ENCODE measurements around the gene N4BP3.
A peak's percentile ranks its signal among the peaks of the same experiment; 100 is the strongest.

N4BP3 gene

DNA sequence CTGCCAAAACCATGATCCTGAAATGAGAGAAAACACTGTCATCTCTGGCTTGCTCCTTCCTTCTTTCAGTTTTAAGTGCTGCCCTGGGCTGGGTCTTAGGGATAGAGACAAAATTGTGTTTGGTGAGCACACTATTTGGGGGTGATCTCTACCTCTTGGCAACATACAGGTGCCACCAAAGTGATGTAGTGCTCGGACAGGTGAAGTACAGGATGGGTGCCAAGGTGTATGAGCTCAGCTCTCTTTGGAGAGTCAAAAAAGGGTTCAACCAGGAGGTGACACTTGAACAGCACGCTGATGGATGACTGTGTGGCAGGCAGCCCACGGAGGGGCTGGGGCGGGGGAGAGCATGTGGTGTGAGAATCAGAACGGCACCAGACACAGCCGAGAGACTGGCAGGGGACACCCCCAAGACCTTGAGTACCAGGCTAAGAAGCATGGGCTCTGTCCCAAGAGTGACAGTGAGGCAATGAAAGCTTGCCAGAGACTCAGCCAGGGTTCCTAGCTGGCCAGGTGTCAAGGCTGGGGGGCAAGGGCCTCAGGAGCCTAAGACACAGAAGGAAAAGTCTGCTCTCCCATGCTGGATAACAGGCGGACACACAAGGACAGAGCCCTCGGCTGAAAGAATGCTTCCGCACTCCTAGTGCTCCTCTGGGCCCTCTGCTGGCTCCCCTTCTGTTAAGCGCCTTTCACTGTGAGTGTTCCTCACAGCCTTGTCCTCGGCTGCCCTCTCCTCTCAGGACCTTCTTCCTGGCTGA is 37.8 kb downstream of the N4BP3 start:
- H3K4me2 ChIP-seq (ENCODE audit: low read depth, low read length) = no peak overlapping the region

DNA sequence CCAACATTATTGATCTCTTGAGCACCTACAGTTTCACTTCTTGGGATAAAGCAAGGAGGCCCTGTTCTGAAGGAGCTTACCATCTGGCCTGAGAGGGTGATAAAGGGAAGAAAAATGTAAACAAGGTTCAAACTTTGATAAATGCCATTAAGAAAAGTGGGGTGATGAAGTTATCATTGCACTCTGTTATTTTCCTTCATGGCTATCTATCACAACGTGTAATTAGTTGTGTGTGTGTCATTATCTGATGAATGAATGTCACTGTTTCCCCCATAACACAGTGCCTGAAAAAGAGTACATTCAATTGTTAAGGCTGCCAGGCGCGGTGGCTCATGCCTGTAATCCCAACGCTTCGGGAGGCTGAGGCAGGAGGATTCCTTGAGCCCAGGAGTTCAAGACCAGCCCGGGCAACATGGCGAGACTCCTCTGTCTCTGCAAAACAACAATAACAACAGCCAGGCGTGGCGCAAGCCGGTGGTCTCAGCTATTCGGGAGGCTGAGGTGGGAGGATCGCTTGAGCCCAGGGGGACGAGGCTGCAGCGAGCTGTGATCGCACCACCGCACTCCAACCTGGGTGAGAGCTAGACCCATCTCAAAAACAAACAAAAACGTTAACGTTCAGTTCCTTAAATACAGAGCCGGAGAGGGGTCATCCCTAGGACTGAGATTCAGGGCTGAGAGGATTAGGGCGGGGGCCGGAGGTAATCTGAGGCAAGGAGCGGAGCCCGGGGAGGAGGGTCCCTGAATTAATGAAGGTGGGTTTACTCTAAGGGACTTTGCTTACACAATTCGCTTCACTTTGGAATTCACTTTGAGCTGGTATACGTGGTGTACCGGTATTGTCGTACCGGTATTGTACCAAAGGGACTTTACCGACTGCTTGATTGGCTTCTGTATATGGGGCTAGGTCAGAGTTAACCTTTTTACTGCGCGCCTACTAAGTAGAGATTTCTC is 39.4 kb downstream of the N4BP3 start:
- Histone ChIP-seq H3K9me2 (replicated peaks; ENCODE audit: insufficient read depth, low read length) (no peaks in the 10 kb centered on the region), H3K4me1 (ENCODE audit: low read length) (no peaks in the 10 kb centered on the region), H3K4me2 (ENCODE audit: low read depth, low read length) (peak overlapping the region; percentile 79), H3K36me3 (replicated peaks; ENCODE audit: insufficient read depth, low read length) (peaks cover 11% of the 10 kb centered on the region; the same call in 1 of the 2 replicates), H3K27me3 (replicated peaks; ENCODE audit: insufficient read depth, low read length) (no peaks in the 10 kb centered on the region), H3K9ac (ENCODE audit: low read length) (peak overlapping the region; percentile 81), H3K27ac (ENCODE audit: low read length) (peak overlapping the region; percentile 30; the same call in 1 of the 2 replicates), H3K79me2 (ENCODE audit: low read length) (peaks cover 43% of the 10 kb centered on the region), H2AFZ (ENCODE audit: low read length) (peak overlapping the region; percentile 88; the same call in 1 of the 2 replicates), H3K4me3 (ENCODE audit: low read length) (peak overlapping the region; percentile 88), H4K20me1 (ENCODE audit: insufficient read depth, low read length) (no peaks in the 10 kb centered on the region), H3K9me3 (replicated peaks; ENCODE audit: insufficient read depth, low read length) (no peaks in the 10 kb centered on the region), H3F3A (ENCODE audit: insufficient read depth, low read length) (peaks cover 3% of the 10 kb centered on the region; the same call in 1 of the 2 replicates)
- TF ChIP-seq EZH2 (optimal IDR thresholded peaks at IDR 0.05; ENCODE audit: low read depth, low read length) (no peak), EZH2phosphoT487 (IDR thresholded peaks at IDR 0.05; ENCODE audit: low read length) (no peak)
- TF ChIP-seq, protein P1, sequence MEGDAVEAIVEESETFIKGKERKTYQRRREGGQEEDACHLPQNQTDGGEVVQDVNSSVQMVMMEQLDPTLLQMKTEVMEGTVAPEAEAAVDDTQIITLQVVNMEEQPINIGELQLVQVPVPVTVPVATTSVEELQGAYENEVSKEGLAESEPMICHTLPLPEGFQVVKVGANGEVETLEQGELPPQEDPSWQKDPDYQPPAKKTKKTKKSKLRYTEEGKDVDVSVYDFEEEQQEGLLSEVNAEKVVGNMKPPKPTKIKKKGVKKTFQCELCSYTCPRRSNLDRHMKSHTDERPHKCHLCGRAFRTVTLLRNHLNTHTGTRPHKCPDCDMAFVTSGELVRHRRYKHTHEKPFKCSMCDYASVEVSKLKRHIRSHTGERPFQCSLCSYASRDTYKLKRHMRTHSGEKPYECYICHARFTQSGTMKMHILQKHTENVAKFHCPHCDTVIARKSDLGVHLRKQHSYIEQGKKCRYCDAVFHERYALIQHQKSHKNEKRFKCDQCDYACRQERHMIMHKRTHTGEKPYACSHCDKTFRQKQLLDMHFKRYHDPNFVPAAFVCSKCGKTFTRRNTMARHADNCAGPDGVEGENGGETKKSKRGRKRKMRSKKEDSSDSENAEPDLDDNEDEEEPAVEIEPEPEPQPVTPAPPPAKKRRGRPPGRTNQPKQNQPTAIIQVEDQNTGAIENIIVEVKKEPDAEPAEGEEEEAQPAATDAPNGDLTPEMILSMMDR (IDR thresholded peaks at IDR 0.05; ENCODE audit: low read length) = no peak
- DNase-seq = no peak

More for the DNA sequence above, 37.8 kb downstream of the N4BP3 start:
- no peaks in the 10 kb centered on the region for H3K4me1 ChIP-seq (ENCODE audit: low read length)
- H3K9ac ChIP-seq (ENCODE audit: low read length) = no peak overlapping the region
- peaks cover 11% of the 10 kb centered on the region; the same call in 1 of the 2 replicates for H3K36me3 ChIP-seq (replicated peaks; ENCODE audit: insufficient read depth, low read length)
- no peaks in the 10 kb centered on the region for H3K9me2 ChIP-seq (replicated peaks; ENCODE audit: insufficient read depth, low read length)
- peaks cover 43% of the 10 kb centered on the region for H3K79me2 ChIP-seq (ENCODE audit: low read length)
- no peak overlapping the region for H2AFZ ChIP-seq (ENCODE audit: low read length)
- H3K9me3 ChIP-seq (replicated peaks; ENCODE audit: insufficient read depth, low read length) = no peaks in the 10 kb centered on the region
- peaks cover 4% of the 10 kb centered on the region; the same call in 1 of the 2 replicates for H4K20me1 ChIP-seq (ENCODE audit: insufficient read depth, low read length)
- no peak for TF ChIP-seq EZH2 (optimal IDR thresholded peaks at IDR 0.05; ENCODE audit: low read depth, low read length)
- no peak for TF ChIP-seq EZH2phosphoT487 (IDR thresholded peaks at IDR 0.05; ENCODE audit: low read length)
- TF ChIP-seq, protein P1 (IDR thresholded peaks at IDR 0.05; ENCODE audit: low read length) = no peak
- no peak overlapping the region for H3K4me3 ChIP-seq (ENCODE audit: low read length)
- no peak overlapping the region for H3K27ac ChIP-seq (ENCODE audit: low read length)
- DNase-seq = no peak
- peaks cover 9% of the 10 kb centered on the region; the same call in 1 of the 2 replicates for H3F3A ChIP-seq (ENCODE audit: insufficient read depth, low read length)
- H3K27me3 ChIP-seq (replicated peaks; ENCODE audit: insufficient read depth, low read length) = no peaks in the 10 kb centered on the region

DNA sequence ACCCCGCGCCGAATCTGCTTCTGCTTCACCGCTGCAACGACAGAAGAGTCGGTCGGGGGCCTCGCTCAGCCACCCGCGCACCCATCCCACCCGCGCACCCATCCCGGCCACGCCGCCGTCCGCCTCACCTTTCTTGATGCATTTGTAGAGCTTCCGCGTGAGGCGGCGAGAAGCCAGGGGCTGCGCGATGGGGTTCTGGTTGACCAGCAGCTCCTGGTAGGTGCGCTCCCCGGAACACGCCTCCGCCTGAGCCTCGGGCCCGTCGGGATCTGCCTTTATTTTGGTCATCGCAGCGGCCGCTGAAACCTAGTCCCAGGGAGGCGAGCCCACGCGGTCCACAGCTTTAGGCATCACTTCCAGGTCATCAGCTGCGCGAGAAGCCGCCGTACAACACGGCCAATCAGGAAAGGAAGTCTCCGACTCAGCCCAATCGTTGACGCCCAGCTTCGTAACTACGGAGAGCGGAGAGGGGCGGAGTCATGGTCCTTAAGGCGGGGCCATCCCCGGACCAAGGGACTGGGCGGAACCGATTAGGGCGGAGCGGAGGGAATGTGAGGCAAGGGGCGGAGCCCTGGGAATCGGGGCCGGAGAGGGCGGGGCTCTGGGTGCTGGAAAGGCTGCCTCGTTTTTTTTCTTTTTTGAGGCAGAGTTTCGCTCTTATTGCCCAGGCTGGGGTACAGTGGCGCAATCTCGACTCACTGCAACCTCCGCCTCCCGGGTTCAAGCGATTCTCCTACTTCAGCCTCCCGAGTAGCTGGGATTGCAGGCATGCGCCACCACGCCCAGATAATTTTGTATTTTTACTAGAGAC is 40.4 kb downstream of the N4BP3 start, which contains the start of gene NHP2:
TSS of gene NHP2 (minus strand) at position 356 of the 811 bp plus-strand sequence. CDS start at position 288, 68 bp downstream.
- peak within 1 kb of the TSS; percentile 30; the same call in 1 of the 2 replicates for H3K27ac ChIP-seq (ENCODE audit: low read length)
- H3K36me3 ChIP-seq (replicated peaks; ENCODE audit: insufficient read depth, low read length) = peaks cover 11% of the 10 kb centered on the region; the same call in 1 of the 2 replicates
- H3K79me2 ChIP-seq (ENCODE audit: low read length) = peaks cover 38% of the 10 kb centered on the region
- DNase-seq = peak; percentile 98
- peaks cover 3% of the 10 kb centered on the region; the same call in 1 of the 2 replicates for H3F3A ChIP-seq (ENCODE audit: insufficient read depth, low read length)
- peak within 1 kb of the TSS; percentile 79 for H3K4me2 ChIP-seq (ENCODE audit: low read depth, low read length)
- H4K20me1 ChIP-seq (ENCODE audit: insufficient read depth, low read length) = no peaks in the 10 kb centered on the region
- H3K27me3 ChIP-seq (replicated peaks; ENCODE audit: insufficient read depth, low read length) = no peaks in the 10 kb centered on the region
- no peaks in the 10 kb centered on the region for H3K9me3 ChIP-seq (replicated peaks; ENCODE audit: insufficient read depth, low read length)
- peak within 1 kb of the TSS; percentile 88 for H3K4me3 ChIP-seq (ENCODE audit: low read length)
- H3K9me2 ChIP-seq (replicated peaks; ENCODE audit: insufficient read depth, low read length) = no peaks in the 10 kb centered on the region
- H2AFZ ChIP-seq (ENCODE audit: low read length) = peak within 1 kb of the TSS; percentile 88
- no peak for TF ChIP-seq EZH2 (optimal IDR thresholded peaks at IDR 0.05; ENCODE audit: low read depth, low read length)
- no peak for TF ChIP-seq EZH2phosphoT487 (IDR thresholded peaks at IDR 0.05; ENCODE audit: low read length)
- TF ChIP-seq, protein P1 (IDR thresholded peaks at IDR 0.05; ENCODE audit: low read length) = no peak
- no peaks in the 10 kb centered on the region for H3K4me1 ChIP-seq (ENCODE audit: low read length)
- peak within 1 kb of the TSS; percentile 81 for H3K9ac ChIP-seq (ENCODE audit: low read length)
